C4-2B (cell line): ENCODE data around the gene CNGB1.
A peak's percentile ranks its signal among the peaks of the same experiment; 100 is the strongest.

Experiments
- ZFX ChIP-seq: fragments of 450-650 bp; IDR thresholded peaks from 2 replicates; pipeline ENCODE4 v1.6.1; 2017
- TF ChIP-seq, protein P1 (sequence below): fragments of 450-650 bp; conservative IDR thresholded peaks from 2 replicates; pipeline ENCODE4 v1.5.1; 2017; ENCODE audit warnings: mild to moderate bottlenecking

DNA sequence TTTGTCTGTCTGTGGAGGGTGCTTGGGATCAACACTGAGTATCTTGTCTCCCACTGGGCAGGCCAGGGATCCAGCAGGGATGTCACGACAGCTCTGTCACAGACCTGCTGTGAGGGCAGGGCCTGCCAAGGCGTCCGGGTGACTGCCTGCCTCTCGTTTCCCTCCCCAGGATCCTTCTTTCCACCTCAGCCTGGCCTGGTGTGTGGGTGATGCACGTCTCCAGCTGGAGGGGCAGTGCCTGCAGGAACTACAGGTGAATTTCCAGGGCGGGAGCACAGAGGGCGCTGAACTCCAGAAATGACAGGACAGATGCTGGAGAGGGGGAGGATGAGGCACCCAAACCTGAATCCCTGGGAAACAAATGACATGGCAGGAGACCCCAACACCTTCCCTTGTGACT lies 47.9 kb upstream of the CNGB1 start:
- TF ChIP-seq, protein P1, sequence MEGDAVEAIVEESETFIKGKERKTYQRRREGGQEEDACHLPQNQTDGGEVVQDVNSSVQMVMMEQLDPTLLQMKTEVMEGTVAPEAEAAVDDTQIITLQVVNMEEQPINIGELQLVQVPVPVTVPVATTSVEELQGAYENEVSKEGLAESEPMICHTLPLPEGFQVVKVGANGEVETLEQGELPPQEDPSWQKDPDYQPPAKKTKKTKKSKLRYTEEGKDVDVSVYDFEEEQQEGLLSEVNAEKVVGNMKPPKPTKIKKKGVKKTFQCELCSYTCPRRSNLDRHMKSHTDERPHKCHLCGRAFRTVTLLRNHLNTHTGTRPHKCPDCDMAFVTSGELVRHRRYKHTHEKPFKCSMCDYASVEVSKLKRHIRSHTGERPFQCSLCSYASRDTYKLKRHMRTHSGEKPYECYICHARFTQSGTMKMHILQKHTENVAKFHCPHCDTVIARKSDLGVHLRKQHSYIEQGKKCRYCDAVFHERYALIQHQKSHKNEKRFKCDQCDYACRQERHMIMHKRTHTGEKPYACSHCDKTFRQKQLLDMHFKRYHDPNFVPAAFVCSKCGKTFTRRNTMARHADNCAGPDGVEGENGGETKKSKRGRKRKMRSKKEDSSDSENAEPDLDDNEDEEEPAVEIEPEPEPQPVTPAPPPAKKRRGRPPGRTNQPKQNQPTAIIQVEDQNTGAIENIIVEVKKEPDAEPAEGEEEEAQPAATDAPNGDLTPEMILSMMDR: peak; percentile 17; the same call in 1 of the 2 replicates
- TF ChIP-seq ZFX: no peak
